Keratinocyte (primary cell): Measurements from ENCODE around the gene MYB. TPM values are rescaled to one million over a fixed set of nuclear protein-coding genes. Genes with fewer than 3 reads are reported as not detected.

Experiments used
- DNase-seq: peaks from one replicate; pipeline ENCODE4 v3.0.0-alpha.2; 2011; ENCODE audit warnings: low read depth, missing footprints, low spot score
- FAIRE-seq: peaks from 2 replicates; lab custom pipeline; 2011; peaks lifted over from hg19 to GRCh38; lab: Jason Lieb, UNC
- H2AFZ ChIP-seq: 2 replicates; pipeline ENCODE4 v1.6.0; 2012; ENCODE audit warnings: low read length, control low read depth, inconsistent platforms; ENCODE audit not compliant: control insufficient read depth
- H3K27ac ChIP-seq: 2 replicates; pipeline ENCODE4 v1.5.1; 2011; ENCODE audit warnings: low read length; ENCODE audit not compliant: control insufficient read depth, insufficient read depth
- H3K27me3 ChIP-seq: 3 replicates; pipeline ENCODE4 v1.6.0; 2011; ENCODE audit warnings: low read length; ENCODE audit not compliant: control insufficient read depth, insufficient read depth; ENCODE audit errors: extremely low read depth
- H3K36me3 ChIP-seq, 2 experiments: 2 replicates in 1 of 2; 3 replicates in 1 of 2; pipeline ENCODE4 v1.5.1; 2011; ENCODE audit warnings: low read length in 2 of 2, mild to moderate bottlenecking in 1 of 2; ENCODE audit not compliant: control insufficient read depth in 2 of 2, insufficient read depth in 2 of 2; ENCODE audit errors: extremely low read depth in 1 of 2
- H3K4me1 ChIP-seq: 3 replicates; pipeline ENCODE4 v1.5.1; 2011; ENCODE audit warnings: low read length; ENCODE audit not compliant: control insufficient read depth, insufficient read depth; ENCODE audit errors: extremely low read depth
- H3K4me2 ChIP-seq: 3 replicates; pipeline ENCODE4 v1.6.0; 2011; ENCODE audit warnings: low read depth, low read length; ENCODE audit not compliant: control insufficient read depth, insufficient read depth; ENCODE audit errors: extremely low read depth
- H3K4me3 ChIP-seq, 3 experiments: fragments of 200-600 bp in 1 of 3; sonication (generic) in 1 of 3; 2 replicates in 2 of 3; 3 replicates in 1 of 3; pipeline ENCODE4 v1.5.1; 2011 to 2016; ENCODE audit warnings: low read length in 3 of 3, mild to moderate bottlenecking in 3 of 3, control low read depth in 2 of 3, inconsistent platforms in 1 of 3, low read depth in 1 of 3, mixed read lengths in 1 of 3, mixed run types in 1 of 3, moderate library complexity in 1 of 3; ENCODE audit not compliant: control insufficient read depth in 2 of 3, insufficient read depth in 2 of 3; ENCODE audit errors: extremely low read depth in 1 of 3
- H3K79me2 ChIP-seq: 2 replicates; pipeline ENCODE4 v1.6.0; 2012; ENCODE audit warnings: low read length; ENCODE audit not compliant: control insufficient read depth, insufficient read depth
- H3K9ac ChIP-seq: 3 replicates; pipeline ENCODE4 v1.6.0; 2011; ENCODE audit warnings: low read length; ENCODE audit not compliant: control insufficient read depth, insufficient read depth; ENCODE audit errors: extremely low read depth
- H3K9me1 ChIP-seq: 3 replicates; pipeline ENCODE4 v1.6.0; 2011; ENCODE audit warnings: low read length; ENCODE audit not compliant: control insufficient read depth, insufficient read depth; ENCODE audit errors: extremely low read depth
- H3K9me3 ChIP-seq: 2 replicates; pipeline ENCODE4 v1.5.1; 2012; ENCODE audit warnings: low read depth, low read length; ENCODE audit not compliant: control insufficient read depth
- H4K20me1 ChIP-seq: 3 replicates; pipeline ENCODE4 v1.6.0; 2011; ENCODE audit warnings: low read length; ENCODE audit not compliant: control insufficient read depth, insufficient read depth; ENCODE audit errors: extremely low read depth
- EZH2 ChIP-seq: IDR thresholded peaks from one replicate; pipeline ENCODE4 v1.6.1; 2012; ENCODE audit warnings: inconsistent platforms, mild to moderate bottlenecking, low read length, moderate library complexity
- dilution Hi-C: fragments of 300-500 bp; cut with MboI; formaldehyde crosslinking; loops from one replicate; pipeline ENCODE4 v1.7.0; 2020; ENCODE audit warnings: low sequenced_read_pairs; ENCODE audit not compliant: extremely low pct_ligation_motif_present
- polyA plus RNA-seq, 5 experiments: library from polyadenylated mRNA; depleted of rRNA in 3 of 5; stranded (reverse) in 3 of 5; stranded (forward) in 1 of 5; unstranded in 1 of 5; fragments of >200 nt; gene quantifications; 1 replicate in 1 of 5; 2 replicates in 3 of 5; 3 replicates in 1 of 5; pipeline versions ENCODE4 v1.2.1 to v1.2.3, GENCODE V29; 2011 to 2012; ENCODE audit warnings: missing spikeins in 2 of 5, low read depth in 1 of 5, low replicate concordance in 1 of 5
- TF ChIP-seq, protein P1 (sequence below), 3 experiments: IDR thresholded peaks in 1 of 3; conservative IDR thresholded peaks in 1 of 3; optimal IDR thresholded peaks in 1 of 3; 2 replicates in 2 of 3; 3 replicates in 1 of 3; pipeline versions ENCODE3 to v1.5.1; 2011; ENCODE audit warnings: low read length in 3 of 3, mild to moderate bottlenecking in 3 of 3, moderate library complexity in 2 of 3, control low read depth in 1 of 3, inconsistent platforms in 1 of 3; ENCODE audit not compliant: insufficient read depth in 2 of 3; ENCODE audit errors: extremely low read depth in 1 of 3

Gene MYB
- polyA plus RNA-seq, 1 donor (not counting 4 experiments of a cell fraction or from before 2014, with no cell fraction given): 0.04 TPM

DNA sequence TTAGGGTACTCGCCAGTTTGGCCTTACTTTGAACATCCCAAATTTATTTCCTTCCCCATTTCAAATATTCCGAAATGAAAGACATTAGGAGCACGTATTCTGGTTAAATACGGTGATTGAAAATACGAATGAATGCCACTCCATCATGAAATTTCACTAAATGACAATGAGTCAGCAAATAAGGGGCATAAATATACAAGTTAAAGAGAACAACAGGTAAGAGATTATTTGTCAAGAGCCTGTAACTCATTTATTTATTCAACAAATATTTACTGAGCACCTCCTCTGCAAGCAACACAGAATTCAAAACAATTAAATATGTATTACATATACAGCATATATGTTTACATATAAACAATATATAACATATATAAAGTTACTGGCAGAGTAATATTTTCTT, 44.8 kb downstream of the MYB start:
- no peaks in the 10 kb centered on the region for H3K9me3 ChIP-seq
- FAIRE-seq (no peak), DNase-seq (no peak)
- no peaks in the 10 kb centered on the region for H3K79me2 ChIP-seq
- H3K9me1 ChIP-seq: no peaks in the 10 kb centered on the region
- no peaks in the 10 kb centered on the region for H3K4me1 ChIP-seq
- H3K9ac ChIP-seq: no peak overlapping the region
- H3K4me2 ChIP-seq: no peak overlapping the region
- no peaks in the 10 kb centered on the region for H3K36me3 ChIP-seq
- H3K27ac ChIP-seq: no peak overlapping the region
- no peaks in the 10 kb centered on the region for H4K20me1 ChIP-seq
- TF ChIP-seq, protein P1, sequence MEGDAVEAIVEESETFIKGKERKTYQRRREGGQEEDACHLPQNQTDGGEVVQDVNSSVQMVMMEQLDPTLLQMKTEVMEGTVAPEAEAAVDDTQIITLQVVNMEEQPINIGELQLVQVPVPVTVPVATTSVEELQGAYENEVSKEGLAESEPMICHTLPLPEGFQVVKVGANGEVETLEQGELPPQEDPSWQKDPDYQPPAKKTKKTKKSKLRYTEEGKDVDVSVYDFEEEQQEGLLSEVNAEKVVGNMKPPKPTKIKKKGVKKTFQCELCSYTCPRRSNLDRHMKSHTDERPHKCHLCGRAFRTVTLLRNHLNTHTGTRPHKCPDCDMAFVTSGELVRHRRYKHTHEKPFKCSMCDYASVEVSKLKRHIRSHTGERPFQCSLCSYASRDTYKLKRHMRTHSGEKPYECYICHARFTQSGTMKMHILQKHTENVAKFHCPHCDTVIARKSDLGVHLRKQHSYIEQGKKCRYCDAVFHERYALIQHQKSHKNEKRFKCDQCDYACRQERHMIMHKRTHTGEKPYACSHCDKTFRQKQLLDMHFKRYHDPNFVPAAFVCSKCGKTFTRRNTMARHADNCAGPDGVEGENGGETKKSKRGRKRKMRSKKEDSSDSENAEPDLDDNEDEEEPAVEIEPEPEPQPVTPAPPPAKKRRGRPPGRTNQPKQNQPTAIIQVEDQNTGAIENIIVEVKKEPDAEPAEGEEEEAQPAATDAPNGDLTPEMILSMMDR (optimal IDR thresholded peaks at IDR 0.05 in 1 of 3, IDR thresholded peaks at IDR 0.05 in 1 of 3, conservative IDR thresholded peaks at IDR 0.05 in 1 of 3; ENCODE audit: extremely low read depth in 1 of 3, insufficient read depth in 2 of 3, low read length in 3 of 3): no peak
- TF ChIP-seq EZH2: no peak
- no peak overlapping the region for H3K4me3 ChIP-seq
- dilution Hi-C loops: no loop called here
- no peaks in the 10 kb centered on the region for H3K27me3 ChIP-seq
- H2AFZ ChIP-seq: no peak overlapping the region

- Histone ChIP-seq H3K27me3 (no peaks in the 10 kb centered on the region), H3K4me1 (no peaks in the 10 kb centered on the region), H3K9ac (no peak overlapping the region), H3K4me3 (no peak overlapping the region), H2AFZ (no peak overlapping the region), H3K9me3 (no peaks in the 10 kb centered on the region), H4K20me1 (no peaks in the 10 kb centered on the region), H3K27ac (no peak overlapping the region), H3K4me2 (no peak overlapping the region), H3K79me2 (no peaks in the 10 kb centered on the region), H3K9me1 (no peaks in the 10 kb centered on the region), H3K36me3 (no peaks in the 10 kb centered on the region)
- FAIRE-seq (no peak), DNase-seq (no peak)
- TF ChIP-seq, protein P1 (optimal IDR thresholded peaks at IDR 0.05 in 1 of 3, IDR thresholded peaks at IDR 0.05 in 1 of 3, conservative IDR thresholded peaks at IDR 0.05 in 1 of 3; ENCODE audit: extremely low read depth in 1 of 3, insufficient read depth in 2 of 3, low read length in 3 of 3): no peak
- no peak for TF ChIP-seq EZH2
- dilution Hi-C loops: no loop called here
These were observed 45.4 kb downstream of the MYB start for GRCh38 chr6:135226537-135226936.
